GM10266 (cell line): Measurements from ENCODE around the gene MRNIP.

Experiments
- DNase-seq: peaks from one replicate; pipeline ENCODE4 v3.0.0; 2012; ENCODE audit errors: extremely low spot score
- TF ChIP-seq, protein P1 (sequence below): IDR thresholded peaks from 2 replicates; pipeline ENCODE4 v1.5.1; 2012; ENCODE audit warnings: mild to moderate bottlenecking, low read depth; ENCODE audit not compliant: control insufficient read depth, insufficient read depth; ENCODE audit errors: missing control alignments

MRNIP gene

DNA sequence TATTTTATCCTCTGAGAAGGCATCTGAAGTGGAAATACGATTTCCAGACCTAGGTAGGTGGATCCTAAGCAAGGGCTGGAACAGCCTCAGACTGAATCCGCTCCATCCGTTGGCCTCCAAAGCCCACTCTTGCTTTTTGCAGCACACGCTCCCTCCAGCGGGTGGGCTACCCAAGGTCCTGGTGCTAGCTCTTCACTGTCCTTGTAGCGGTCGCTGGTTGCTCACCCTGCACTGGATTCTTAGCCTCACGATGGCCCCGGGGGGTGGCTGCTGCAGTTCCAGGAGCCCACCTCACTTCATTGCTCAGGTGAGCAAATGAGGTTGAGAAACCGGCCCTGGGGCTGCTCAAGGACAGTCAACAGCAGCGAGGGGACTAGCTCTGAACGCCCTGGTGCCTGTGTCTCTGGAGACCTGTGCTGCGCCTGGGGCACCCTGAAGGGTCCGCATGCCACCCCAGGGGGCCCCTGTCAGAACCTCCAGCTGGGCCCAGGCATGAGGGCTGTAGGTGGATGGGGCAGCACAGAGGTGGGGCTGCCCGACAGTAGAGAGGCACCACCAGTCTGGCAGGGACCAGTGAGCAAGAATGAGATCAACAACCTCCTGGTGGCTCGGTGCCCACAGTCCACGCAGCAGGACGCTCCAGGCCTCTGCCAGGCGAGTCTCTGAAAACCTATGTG lies 56.3 kb downstream of the MRNIP start:
- TF ChIP-seq, protein P1, sequence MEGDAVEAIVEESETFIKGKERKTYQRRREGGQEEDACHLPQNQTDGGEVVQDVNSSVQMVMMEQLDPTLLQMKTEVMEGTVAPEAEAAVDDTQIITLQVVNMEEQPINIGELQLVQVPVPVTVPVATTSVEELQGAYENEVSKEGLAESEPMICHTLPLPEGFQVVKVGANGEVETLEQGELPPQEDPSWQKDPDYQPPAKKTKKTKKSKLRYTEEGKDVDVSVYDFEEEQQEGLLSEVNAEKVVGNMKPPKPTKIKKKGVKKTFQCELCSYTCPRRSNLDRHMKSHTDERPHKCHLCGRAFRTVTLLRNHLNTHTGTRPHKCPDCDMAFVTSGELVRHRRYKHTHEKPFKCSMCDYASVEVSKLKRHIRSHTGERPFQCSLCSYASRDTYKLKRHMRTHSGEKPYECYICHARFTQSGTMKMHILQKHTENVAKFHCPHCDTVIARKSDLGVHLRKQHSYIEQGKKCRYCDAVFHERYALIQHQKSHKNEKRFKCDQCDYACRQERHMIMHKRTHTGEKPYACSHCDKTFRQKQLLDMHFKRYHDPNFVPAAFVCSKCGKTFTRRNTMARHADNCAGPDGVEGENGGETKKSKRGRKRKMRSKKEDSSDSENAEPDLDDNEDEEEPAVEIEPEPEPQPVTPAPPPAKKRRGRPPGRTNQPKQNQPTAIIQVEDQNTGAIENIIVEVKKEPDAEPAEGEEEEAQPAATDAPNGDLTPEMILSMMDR = no peak
- DNase-seq = no peak

DNA sequence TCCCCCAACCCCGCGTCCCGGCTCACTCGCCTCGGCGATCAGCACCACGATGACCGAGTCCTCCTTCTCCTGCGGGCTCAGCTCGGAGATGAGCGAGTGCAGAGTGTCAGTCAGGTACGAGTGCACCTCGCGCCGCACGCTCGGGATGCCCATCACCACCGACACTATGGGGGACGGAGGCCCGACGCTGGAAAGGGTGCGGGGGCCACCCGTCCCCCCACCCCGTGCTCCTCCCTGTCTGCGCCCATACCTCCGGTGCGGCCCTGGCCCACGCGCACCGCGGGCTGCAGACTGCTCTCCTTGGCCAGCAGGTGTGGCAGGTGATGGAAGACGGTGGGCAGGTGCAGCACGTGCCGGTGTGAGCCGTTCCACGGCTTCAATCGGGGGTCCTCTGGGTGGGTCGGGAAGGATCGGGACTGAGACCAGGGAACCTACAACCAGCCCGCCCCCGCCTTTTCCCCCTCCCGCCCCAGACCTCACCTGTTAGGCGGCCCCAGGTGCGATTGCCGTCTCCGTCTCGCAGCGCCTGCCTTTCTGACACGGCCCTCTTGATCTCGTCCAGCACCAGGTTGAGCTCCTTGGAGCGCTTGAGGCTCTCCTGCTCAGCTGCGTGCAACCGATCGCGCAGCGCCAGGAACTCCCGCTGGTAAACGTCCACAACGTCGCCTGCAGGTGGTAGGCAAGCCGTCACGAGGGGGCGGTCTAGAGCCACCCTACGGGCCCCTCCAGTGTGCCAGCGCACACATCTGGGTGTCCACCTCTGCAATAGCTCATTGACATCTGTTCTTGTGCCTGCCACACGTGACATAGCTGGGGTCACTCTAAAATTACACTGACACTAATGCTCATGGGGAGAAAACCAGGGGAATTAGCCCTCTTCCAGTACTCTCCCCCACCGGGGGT lies 57.1 kb downstream of the MRNIP start:
- TF ChIP-seq, protein P1 = peak; percentile 69
- peak; percentile 83 for DNase-seq

DNA sequence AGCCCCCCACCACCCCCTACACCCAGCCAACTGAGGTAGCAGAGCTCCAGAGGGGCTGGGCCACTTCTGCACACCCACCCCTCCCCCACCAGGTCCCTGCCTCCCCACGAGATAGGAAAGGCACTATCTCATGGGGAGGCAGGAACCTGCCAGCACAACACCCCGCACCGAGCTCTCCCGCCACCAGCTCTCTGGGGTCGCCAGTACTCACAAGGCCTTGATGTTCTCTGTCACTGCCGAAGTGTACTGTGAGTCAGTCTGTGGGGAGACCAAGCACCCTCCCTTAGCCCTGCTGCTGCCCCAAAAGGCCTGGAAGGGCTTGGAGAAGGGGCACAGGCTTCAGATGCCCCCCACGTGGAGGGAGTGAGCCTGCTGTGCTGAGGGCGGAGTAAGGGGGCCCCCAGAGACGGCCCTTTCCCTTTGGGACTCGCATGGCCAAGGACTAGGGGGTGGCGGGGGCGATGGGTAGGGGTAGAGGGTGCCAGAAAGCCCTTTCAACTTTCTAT lies 57.9 kb downstream of the MRNIP start:
- TF ChIP-seq, protein P1 = no peak
- no peak for DNase-seq

DNA sequence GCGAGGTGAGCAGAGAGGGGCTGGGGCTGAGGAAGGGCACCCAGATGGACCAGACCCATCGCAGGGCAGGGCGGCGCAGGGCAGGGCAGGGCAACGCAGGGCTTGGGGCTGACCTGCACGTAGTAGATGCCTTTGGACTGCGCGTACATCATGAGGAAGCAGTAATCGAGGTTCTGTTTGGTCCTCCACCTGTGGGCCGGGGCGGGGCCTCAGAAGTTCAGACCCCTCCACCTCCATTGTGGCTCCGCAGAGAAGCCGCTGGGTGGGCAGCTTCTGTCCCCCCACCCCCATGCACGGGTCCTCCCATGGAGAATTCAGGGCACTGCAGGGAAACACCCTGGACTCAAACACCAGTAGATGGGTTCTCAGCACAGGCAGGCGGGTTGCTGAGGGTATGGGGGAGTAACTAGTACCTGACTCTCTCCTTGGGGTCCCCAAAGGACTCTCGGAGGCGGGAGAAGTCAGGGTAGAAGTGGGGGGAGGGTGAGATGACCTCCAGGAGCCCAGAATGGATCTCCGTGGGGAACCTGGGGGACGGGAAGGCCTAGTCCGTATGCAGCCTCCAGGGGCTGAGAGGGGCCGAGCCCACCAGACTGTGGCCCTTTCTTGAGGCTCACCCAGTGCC lies 58.4 kb downstream of the MRNIP start:
- peak; percentile 21 for DNase-seq
- TF ChIP-seq, protein P1 = no peak

DNA sequence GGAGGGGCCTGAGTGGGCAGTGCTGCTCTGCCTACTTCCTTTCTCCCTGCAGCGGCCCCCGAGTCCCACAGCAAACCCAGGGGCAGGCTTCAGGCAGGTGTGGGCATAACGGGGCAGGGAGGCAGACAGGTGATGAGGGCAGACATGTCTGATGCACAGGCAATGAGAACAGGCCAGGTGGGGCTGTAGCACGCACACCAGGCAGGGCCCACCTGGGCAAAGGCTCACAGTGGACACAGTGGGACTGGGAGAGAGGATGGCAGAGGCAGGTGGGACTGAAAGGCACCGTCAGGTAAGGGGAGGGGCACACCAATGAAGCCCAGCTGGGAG lies 59.0 kb downstream of the MRNIP start:
- TF ChIP-seq, protein P1 = no peak
- DNase-seq = no peak

DNA sequence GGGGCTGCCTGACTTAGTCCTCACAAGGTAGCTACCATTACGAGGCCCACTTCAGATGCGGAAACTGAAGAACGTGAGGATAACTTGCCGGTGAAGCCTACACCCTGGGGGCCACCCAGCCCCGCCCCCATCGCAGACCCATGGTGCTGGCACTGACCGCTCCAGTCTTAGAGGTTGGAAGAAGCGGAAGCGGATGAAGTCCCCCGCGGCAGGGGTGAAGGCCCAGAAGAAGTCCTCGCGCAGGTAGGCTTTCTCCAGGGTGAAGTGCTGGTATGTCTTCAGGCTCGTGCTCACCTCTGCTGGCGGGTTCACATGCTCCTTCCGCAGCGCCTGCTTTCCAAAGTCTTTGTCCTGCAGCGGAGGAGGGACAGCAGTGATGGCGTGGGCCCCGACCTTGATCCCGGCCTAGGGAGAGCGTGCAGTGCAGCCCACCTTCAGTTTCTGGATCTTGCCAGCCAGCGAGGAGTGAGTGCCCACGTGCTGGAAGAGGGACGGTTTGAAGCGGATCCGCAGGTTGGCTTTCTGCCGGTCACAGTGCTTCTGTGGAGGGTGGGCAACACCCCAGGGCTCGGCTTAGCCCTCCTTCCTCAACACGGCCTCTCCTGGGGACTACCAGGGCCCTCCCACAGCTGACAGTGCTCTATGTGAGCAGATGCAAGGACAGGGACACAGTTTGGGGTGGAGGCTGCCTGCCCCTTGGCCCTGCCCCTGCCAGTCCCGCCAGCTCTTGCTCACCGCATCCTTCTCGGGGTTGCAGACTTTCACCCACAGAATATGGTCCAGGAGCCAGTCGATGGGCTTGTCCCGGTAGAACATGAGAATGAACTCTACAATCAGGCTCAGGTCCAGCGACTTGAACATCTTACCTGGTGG lies 59.6 kb downstream of the MRNIP start:
- TF ChIP-seq, protein P1 = no peak
- no peak for DNase-seq
